SK-N-SH treated with all-trans-retinoic acid at 6 μM for 48 hours (cell line): ENCODE data around the gene PFKFB4.

Experiments
- ARNTL ChIP-seq: fragments of 450-650 bp; formaldehyde crosslinking; IDR thresholded peaks from 2 replicates; pipeline ENCODE4 v1.5.0; 2020; ENCODE audit warnings: low read depth, mild to moderate bottlenecking, moderate library complexity, borderline replicate concordance
- CREB5 ChIP-seq: fragments of 250-450 bp; sonication (Bioruptor Pico); IDR thresholded peaks from 2 replicates; pipeline ENCODE4 v1.5.1; 2020; ENCODE audit warnings: low read depth, mild to moderate bottlenecking, moderate library complexity
- CSRNP3 ChIP-seq: fragments of 250-450 bp; sonication (Bioruptor Pico); IDR thresholded peaks from 2 replicates; pipeline ENCODE4 v1.5.1; 2021; ENCODE audit warnings: mild to moderate bottlenecking, moderate library complexity
- PATZ1 ChIP-seq: fragments of 250-450 bp; sonication (Bioruptor Pico); IDR thresholded peaks from 2 replicates; pipeline ENCODE4 v1.8.0; 2020; ENCODE audit warnings: mild to moderate bottlenecking, moderate library complexity, borderline replicate concordance
- POU6F1 ChIP-seq: fragments of 250-450 bp; sonication (Bioruptor Pico); IDR thresholded peaks from 2 replicates; pipeline ENCODE4 v1.8.0; 2021; ENCODE audit warnings: low read depth, mild to moderate bottlenecking, moderate library complexity, borderline replicate concordance
- PPARA ChIP-seq: fragments of 250-450 bp; sonication (Bioruptor Pico); IDR thresholded peaks from 2 replicates; pipeline ENCODE4 v1.5.0; 2020; ENCODE audit warnings: mild to moderate bottlenecking, borderline replicate concordance
- SNAI2 ChIP-seq: fragments of 250-450 bp; sonication (Bioruptor Pico); IDR thresholded peaks from 2 replicates; pipeline ENCODE4 v1.5.0; 2020; ENCODE audit warnings: mild to moderate bottlenecking, moderate library complexity
- TOX ChIP-seq: fragments of 250-450 bp; sonication (Bioruptor Pico); IDR thresholded peaks from 2 replicates; pipeline ENCODE4 v1.8.0; 2021; ENCODE audit warnings: mild to moderate bottlenecking, moderate library complexity, borderline replicate concordance
- TSHZ2 ChIP-seq: fragments of 250-450 bp; sonication (Bioruptor Pico); IDR thresholded peaks from 2 replicates; pipeline ENCODE4 v1.5.0; 2020; ENCODE audit warnings: mild to moderate bottlenecking, moderate library complexity
- ZFP3 ChIP-seq: fragments of 250-450 bp; sonication (Bioruptor Pico); IDR thresholded peaks from 2 replicates; pipeline ENCODE4 v1.5.0; 2020; ENCODE audit warnings: mild to moderate bottlenecking, moderate library complexity
- ZNF565 ChIP-seq: fragments of 450-650 bp; formaldehyde crosslinking; conservative IDR thresholded peaks from 2 replicates; pipeline ENCODE4 v1.5.0; 2020; ENCODE audit warnings: low read depth, mild to moderate bottlenecking, moderate library complexity
- ZNF8 ChIP-seq: fragments of 450-650 bp; formaldehyde crosslinking; IDR thresholded peaks from 2 replicates; pipeline ENCODE4 v1.5.0; 2020; ENCODE audit warnings: mild to moderate bottlenecking, moderate library complexity

GRCh38 chr3:48571938-48572337 lies 15.3 kb upstream of the PFKFB4 start:
- TF ChIP-seq TSHZ2 (CRISPR knock-in tag): no peak
- no peak for TF ChIP-seq PATZ1 (CRISPR knock-in tag)
- TF ChIP-seq CREB5: no peak
- TF ChIP-seq ARNTL (CRISPR knock-in tag): no peak
- no peak for TF ChIP-seq ZFP3
- no peak for TF ChIP-seq ZNF565 (CRISPR knock-in tag)
- no peak for TF ChIP-seq PPARA
- no peak for TF ChIP-seq SNAI2
- no peak for TF ChIP-seq CSRNP3
- no peak for TF ChIP-seq POU6F1
- no peak for TF ChIP-seq ZNF8 (CRISPR knock-in tag)
- TF ChIP-seq TOX (CRISPR knock-in tag): no peak
